ENCODE data around the gene RTN1. TPM values are rescaled to one million over a fixed set of nuclear protein-coding genes. Genes with fewer than 3 reads are reported as not detected.

RTN1 gene
- total and polyA plus RNA-seq, 10 of the 15 experiments (the other 5 are each of a cell fraction or from before 2014, with no cell fraction given), result 0.03 to 0.55 (median 0.13) TPM; not detected in 4

- SMC1A ChIA-PET (ENCODE audit: uncharacterized antibody, unreplicated experiment), result no interaction called here
- H3K79me2 ChIP-seq (ENCODE audit: control insufficient read depth, insufficient read depth, low read length), result no peaks in the 10 kb centered on the region
- no peak overlapping the region for H3K4me3 ChIP-seq
- in situ Hi-C loops (cut with MboI) (no loop called here), intact Hi-C loops (cut with micrococcal nuclease; ENCODE audit: unreplicated experiment) (no loop called here)
- BruUV-seq (replicated peaks), result no TSS peak
- H4K20me1 ChIP-seq (ENCODE audit: control insufficient read depth, insufficient read depth), result no peaks in the 10 kb centered on the region
- POLR2A ChIA-PET, result no interaction called here
- no peak overlapping the region for H3K9ac ChIP-seq (ENCODE audit: control insufficient read depth, insufficient read depth, low read length)
- H3K36me3 ChIP-seq (ENCODE audit: control insufficient read depth in 2 of 2, insufficient read depth in 2 of 2, low read length in 1 of 2), result no peaks in the 10 kb centered on the region
- no peak overlapping the region for H3K4me2 ChIP-seq (ENCODE audit: control insufficient read depth, insufficient read depth)
- RAD21 ChIA-PET (ENCODE audit: unreplicated experiment), result no interaction called here
- H3K9me3 ChIP-seq (replicated peaks; ENCODE audit: control insufficient read depth, insufficient read depth, low read length), result no peaks in the 10 kb centered on the region
- H3K4me1 ChIP-seq (ENCODE audit: control insufficient read depth, insufficient read depth, low read length), result no peaks in the 10 kb centered on the region
- no peak for DNase-seq (ENCODE audit: low read depth, low spot score)
- no peak overlapping the region for H2AFZ ChIP-seq (ENCODE audit: control insufficient read depth, low read depth, low read length)
- TF ChIP-seq NR2C2 (IDR thresholded peaks at IDR 0.05; ENCODE audit: borderline replicate concordance, control insufficient read depth, insufficient read length, low read depth) (no peak), IRF3 (IDR thresholded peaks at IDR 0.05) (no peak), STAT3 (IDR thresholded peaks at IDR 0.05; ENCODE audit: low read depth, low read length) (no peak), EZH2 (IDR thresholded peaks at IDR 0.05; ENCODE audit: borderline replicate concordance, control insufficient read depth, low read depth, low read length) (no peak), HDGF (IDR thresholded peaks at IDR 0.05) (no peak), MAX (IDR thresholded peaks at IDR 0.05; ENCODE audit: low read depth, low read length) (no peak)
- H3K27me3 ChIP-seq (replicated peaks in 1 of 2; ENCODE audit: control insufficient read depth in 2 of 2, insufficient read depth in 2 of 2, low read length in 1 of 2), result peaks cover 0 to 2% of the 10 kb centered on the region in 2 experiments; a peak in 1 of 4 replicates
- no peak for ATAC-seq
- WGBS (ENCODE audit: insufficient coverage, insufficient replicate concordance, low lambda C conversion rate, missing lambda C conversion rate), result 1% methylated on average over 4 of the region's 4 CpGs
- no peak overlapping the region for H3K27ac ChIP-seq (ENCODE audit: control insufficient read depth, insufficient read depth)
- CTCF ChIA-PET, result no interaction called here
- no peak for FAIRE-seq
These were observed 40.9 kb downstream of the RTN1 start for GRCh38 chr14:59829469-59830337.
